AG04450 (cell line): ENCODE measurements around the gene AVPI1. TPM values are rescaled to one million over a fixed set of nuclear protein-coding genes. Genes with fewer than 3 reads are reported as not detected.
"Not testable (repeated sequence)": the region's sequence is repeated elsewhere in the genome, so short reads cannot be mapped to it uniquely, and the experiment has no call there.

Source experiments
- CTCF ChIA-PET: fragments of 300-600, 350-600 bp; formaldehyde crosslinking; extraction: SDS; loops from one replicate; lab custom pipeline; 2022; ENCODE audit warnings: antibody characterized with exemption, inconsistent platforms; lab: Charles Lee
- POLR2A ChIA-PET: fragments of 350-600 bp; formaldehyde crosslinking; extraction: SDS; loops from one replicate; lab custom pipeline; 2021; ENCODE audit warnings: antibody characterized with exemption, inconsistent platforms; lab: Yijun Ruan, JAX
- DNase-seq: peaks from one replicate; pipeline ENCODE4 v3.0.0-alpha.2; 2011; ENCODE audit warnings: low read depth, low spot score
- H3K27ac ChIP-seq: one replicate; pipeline ENCODE4 v1.5.1; 2012; ENCODE audit warnings: low read depth, low read length, control low read depth
- H3K27me3 ChIP-seq: one replicate; pipeline ENCODE4 v1.6.0; 2012; ENCODE audit warnings: low read length; ENCODE audit not compliant: control insufficient read depth, insufficient read depth
- H3K4me3 ChIP-seq: 2 replicates; pipeline ENCODE4 v1.5.1; 2011; ENCODE audit warnings: mild to moderate bottlenecking, low read depth, low read length, control low read depth
- H3K9me3 ChIP-seq: 2 replicates; pipeline ENCODE4 v1.5.1; 2012; ENCODE audit warnings: low read length; ENCODE audit not compliant: control insufficient read depth, insufficient read depth
- polyA plus RNA-seq: library from polyadenylated mRNA; depleted of rRNA; stranded (reverse); fragments of >200 nt; gene quantifications from 2 replicates; pipeline ENCODE4 v1.2.3, GENCODE V29; 2011
- TF ChIP-seq, protein P1 (sequence below): IDR thresholded peaks from 2 replicates; pipeline ENCODE4 v1.5.1; 2011; ENCODE audit warnings: low read depth, low read length, control low read depth, inconsistent platforms

Gene AVPI1
- polyA plus RNA-seq, 1 experiment = 26.5 TPM

DNA sequence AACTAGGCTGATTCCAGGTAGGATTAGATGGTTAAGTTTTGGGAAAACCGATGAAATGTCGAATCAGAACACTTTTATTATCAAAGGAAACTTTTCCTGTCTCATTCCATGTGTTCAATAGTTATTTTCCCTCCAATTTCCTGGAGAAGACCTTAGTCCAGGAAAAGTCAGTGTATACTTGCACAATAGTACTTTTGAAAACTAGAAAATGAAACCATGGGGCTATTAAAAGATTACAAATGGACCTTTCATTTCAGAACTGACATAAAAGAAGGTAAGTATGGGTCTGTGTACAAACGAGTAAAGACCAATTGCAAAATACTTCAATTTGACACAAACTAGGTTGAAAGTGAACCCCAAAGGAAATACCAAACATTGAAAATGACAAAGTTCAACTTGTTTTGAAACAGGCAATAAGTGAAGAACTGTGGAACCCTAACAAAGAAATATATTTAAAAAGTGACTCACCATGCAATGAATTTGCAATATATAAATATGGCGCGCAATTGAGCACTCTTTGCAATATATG is 2.1 kb downstream of the AVPI1 start:
- peak overlapping the region; percentile 71 for H3K4me3 ChIP-seq
- ChIA-PET POLR2A (interaction anchor here (1.2 to 1.5 kb wide), 2 partner anchors 29 to 36 kb away, joined by 4 to 7 read pairs; partner anchors contain the start of gene MARVELD1), CTCF (interaction anchor here (0.5 to 4.1 kb wide), 3 partner anchors 25 to 44 kb away, joined by 3 to 29 read pairs (median 9); no protein-coding TSS in a partner anchor)
- H3K27ac ChIP-seq = peak overlapping the region; percentile 78
- DNase-seq = no peak
- TF ChIP-seq, protein P1, sequence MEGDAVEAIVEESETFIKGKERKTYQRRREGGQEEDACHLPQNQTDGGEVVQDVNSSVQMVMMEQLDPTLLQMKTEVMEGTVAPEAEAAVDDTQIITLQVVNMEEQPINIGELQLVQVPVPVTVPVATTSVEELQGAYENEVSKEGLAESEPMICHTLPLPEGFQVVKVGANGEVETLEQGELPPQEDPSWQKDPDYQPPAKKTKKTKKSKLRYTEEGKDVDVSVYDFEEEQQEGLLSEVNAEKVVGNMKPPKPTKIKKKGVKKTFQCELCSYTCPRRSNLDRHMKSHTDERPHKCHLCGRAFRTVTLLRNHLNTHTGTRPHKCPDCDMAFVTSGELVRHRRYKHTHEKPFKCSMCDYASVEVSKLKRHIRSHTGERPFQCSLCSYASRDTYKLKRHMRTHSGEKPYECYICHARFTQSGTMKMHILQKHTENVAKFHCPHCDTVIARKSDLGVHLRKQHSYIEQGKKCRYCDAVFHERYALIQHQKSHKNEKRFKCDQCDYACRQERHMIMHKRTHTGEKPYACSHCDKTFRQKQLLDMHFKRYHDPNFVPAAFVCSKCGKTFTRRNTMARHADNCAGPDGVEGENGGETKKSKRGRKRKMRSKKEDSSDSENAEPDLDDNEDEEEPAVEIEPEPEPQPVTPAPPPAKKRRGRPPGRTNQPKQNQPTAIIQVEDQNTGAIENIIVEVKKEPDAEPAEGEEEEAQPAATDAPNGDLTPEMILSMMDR = no peak
- H3K27me3 ChIP-seq = no peaks in the 10 kb centered on the region
- no peaks in the 10 kb centered on the region; the same call in 1 of the 2 replicates for H3K9me3 ChIP-seq

DNA sequence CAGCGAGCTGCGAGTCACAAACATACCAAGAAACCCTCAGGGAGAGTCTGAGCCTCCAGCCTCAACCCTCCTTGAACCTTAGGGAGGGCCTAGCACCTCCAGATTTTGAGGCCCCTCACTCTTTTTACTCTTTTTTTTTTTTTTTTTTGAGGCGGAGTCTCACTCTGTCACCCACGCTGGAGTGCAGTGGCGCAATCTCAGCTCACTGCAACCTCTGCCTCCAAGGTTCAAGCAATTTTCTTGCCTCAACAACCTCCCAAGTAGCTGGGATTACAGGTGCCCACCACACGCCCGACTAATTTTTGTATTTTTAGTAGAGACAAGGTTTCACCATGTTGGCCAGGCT is 2.7 kb downstream of the AVPI1 start:
- Histone ChIP-seq H3K27ac (peak overlapping the region; percentile 75), H3K4me3 (peak overlapping the region; percentile 71)
- ChIA-PET CTCF (interaction anchor here (0.7 to 2.9 kb wide), 6 partner anchors 17 to 47 kb away, joined by 3 to 31 read pairs (median 11); no protein-coding TSS in a partner anchor), POLR2A (interaction anchor here (0.6 to 1.6 kb wide), 4 partner anchors 29 to 92 kb away, joined by 3 to 9 read pairs (median 6); partner anchors contain the start of genes MARVELD1 and ZFYVE27)
- DNase-seq, H3K9me3 ChIP-seq, H3K27me3 ChIP-seq: not testable (repeated sequence)

DNA sequence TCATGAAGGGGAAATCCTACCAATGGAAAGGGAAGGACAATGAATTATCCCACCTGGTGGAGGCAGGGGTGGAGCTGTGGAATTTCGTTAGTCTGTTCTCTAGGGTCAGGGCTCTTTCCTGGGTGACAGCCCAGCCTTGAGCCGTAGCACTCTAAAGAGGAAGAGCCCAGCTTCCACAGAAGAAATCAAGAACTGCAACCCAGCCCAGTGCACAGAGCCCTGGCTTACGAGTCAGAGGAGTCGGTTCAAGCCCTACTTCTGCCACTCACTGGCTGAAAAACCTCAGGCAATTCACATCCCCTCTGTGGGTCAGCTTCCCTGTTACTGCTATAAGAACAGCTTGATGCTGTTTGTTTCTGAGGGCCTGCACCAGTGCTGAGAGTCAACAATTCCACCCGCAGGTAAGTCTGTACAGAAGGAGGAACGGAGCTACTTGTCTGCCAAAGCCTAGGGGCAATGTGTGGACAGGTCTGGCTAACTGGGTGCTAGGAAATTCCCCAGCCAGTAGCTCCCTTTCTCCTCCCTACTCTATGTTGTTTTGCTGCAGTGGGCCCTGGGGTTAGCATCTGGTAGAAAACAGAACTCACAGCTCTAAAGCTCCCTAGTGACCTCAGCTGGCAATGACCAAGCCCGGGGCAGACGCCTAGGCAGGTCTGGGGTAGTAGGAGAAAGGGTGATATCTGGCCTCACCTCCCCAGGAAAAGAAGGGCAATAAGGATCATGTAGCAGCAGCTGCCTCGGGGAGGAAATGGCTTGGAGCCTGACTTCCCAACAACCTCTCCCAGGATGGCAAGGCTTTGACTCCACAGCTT is 3.3 kb downstream of the AVPI1 start:
- H3K27ac ChIP-seq = peak overlapping the region; percentile 75
- DNase-seq = no peak
- H3K9me3 ChIP-seq = no peaks in the 10 kb centered on the region
- TF ChIP-seq, protein P1 = no peak
- H3K4me3 ChIP-seq = peak overlapping the region; percentile 71
- ChIA-PET POLR2A (interaction anchor here (0.6 to 1.6 kb wide), 5 partner anchors 30 to 351 kb away, joined by 3 to 9 read pairs (median 5); partner anchors contain the start of genes MARVELD1 and ZFYVE27), CTCF (interaction anchor here (0.6 to 2.9 kb wide), 9 partner anchors 16 to 1093 kb away, joined by 3 to 31 read pairs (median 4); no protein-coding TSS in a partner anchor)
- no peaks in the 10 kb centered on the region for H3K27me3 ChIP-seq

DNA sequence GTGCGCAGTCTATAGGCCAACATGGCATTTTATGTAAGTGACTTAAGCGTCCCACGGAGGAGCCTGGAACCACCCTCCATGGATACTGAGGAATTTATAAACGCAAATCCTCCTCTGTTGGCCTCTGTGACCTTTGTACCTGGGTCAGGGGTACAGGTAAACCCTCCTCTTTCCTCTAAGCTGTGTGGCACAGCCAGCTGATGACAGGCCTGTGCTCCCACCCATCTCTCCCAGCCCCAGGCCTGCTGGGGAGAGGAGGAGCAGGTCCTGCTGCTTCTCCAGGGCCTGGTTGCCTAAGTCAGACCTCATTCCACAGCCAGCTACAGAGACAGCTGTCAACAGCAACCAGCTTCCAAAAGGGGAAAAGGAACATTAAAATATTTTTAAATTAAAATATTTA is 5.0 kb downstream of the AVPI1 start:
- ChIA-PET POLR2A (interaction anchor here (1.4 kb wide), 1 partner anchor 32 kb away, joined by 3 read pairs; no protein-coding TSS in a partner anchor), CTCF (interaction anchor here (0.7 to 2.9 kb wide), 6 partner anchors 20 to 54 kb away, joined by 4 to 31 read pairs (median 12); partner anchors contain the start of gene MARVELD1)
- TF ChIP-seq, protein P1 = no peak
- Histone ChIP-seq H3K4me3 (no peak overlapping the region), H3K27me3 (no peaks in the 10 kb centered on the region), H3K27ac (no peak overlapping the region), H3K9me3 (no peaks in the 10 kb centered on the region)
- DNase-seq = no peak

DNA sequence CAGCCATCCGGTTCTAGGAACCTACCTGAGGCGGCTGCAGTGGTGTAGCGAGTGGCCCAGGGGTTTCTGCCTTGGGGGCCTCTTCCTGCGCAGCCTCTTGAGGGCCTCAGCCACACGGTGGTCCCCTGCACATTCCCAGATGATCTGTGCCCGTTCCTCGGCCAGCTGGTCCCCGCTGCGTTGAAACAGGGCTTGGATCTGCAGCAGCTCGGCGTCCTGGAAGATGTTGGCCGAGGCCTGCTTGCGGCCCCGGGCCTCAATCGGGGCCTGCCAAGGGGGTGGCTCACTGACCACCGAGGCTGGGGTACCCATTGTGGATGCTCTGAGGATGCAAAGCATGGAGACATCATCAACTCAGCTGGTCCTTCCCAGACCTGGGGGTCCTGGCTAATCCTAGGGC is 7.4 kb downstream of the AVPI1 start:
- Histone ChIP-seq H3K9me3 (no peaks in the 10 kb centered on the region), H3K27ac (no peak overlapping the region), H3K4me3 (no peak overlapping the region), H3K27me3 (no peaks in the 10 kb centered on the region)
- no peak for DNase-seq
- TF ChIP-seq, protein P1 = no peak
- CTCF ChIA-PET = interaction anchor here (0.6 to 6.6 kb wide), 3 partner anchors 22 to 84 kb away, joined by 6 to 109 read pairs (median 53); partner anchors contain the start of gene ZFYVE27
- POLR2A ChIA-PET = interaction anchor here (0.7 kb wide), 1 partner anchor 35 kb away, joined by 3 read pairs; no protein-coding TSS in a partner anchor
